ENCODE data around the gene XPC.
"Not testable (repeated sequence)": the region's sequence is repeated elsewhere in the genome, so short reads cannot be mapped to it uniquely, and the experiment has no call there.

Gene XPC

DNA sequence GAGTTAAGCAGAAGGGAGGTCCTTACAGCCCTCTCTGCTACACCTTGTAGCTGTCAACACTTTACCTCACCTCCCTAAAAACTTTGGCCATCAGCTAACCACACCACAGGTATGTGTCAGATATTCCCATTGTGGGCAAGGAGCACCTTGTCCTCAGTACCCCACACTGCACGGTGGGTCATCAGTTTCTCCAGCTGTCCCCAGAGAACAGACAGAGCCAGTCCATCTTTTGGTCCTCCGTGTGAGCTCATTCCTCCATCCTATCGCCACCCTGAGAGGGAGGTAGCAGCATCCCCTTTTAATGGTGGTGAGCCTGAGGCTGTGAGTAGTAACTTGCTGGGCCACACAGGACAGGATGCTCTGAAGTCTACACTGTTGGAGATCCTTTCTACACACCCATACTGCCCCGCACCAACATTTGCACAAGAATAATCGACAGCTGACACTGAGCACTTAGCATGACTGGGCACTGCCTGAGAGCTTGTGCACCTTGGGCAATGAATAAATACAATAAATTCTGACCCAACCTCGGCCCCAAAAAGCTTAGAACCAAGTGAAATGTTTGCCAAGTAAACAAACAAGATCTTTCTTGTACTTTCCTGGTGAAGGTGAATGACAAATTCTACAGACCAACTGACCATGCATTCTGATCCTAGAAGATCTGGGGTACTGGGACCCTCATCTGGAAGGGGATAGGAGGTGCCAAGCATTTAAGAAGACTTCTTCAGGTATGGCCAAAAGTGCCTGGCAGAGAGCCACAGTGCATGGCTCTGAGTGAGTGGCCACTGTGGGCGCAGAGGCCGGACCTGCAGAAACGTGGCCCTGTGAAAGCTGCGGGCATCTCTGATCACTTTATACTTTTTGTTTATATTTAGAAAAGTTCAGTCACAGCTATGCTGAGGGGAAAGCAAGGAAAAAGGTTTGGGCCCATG lies 60.7 kb downstream of the XPC start:
- no peak for DNase-seq

DNA sequence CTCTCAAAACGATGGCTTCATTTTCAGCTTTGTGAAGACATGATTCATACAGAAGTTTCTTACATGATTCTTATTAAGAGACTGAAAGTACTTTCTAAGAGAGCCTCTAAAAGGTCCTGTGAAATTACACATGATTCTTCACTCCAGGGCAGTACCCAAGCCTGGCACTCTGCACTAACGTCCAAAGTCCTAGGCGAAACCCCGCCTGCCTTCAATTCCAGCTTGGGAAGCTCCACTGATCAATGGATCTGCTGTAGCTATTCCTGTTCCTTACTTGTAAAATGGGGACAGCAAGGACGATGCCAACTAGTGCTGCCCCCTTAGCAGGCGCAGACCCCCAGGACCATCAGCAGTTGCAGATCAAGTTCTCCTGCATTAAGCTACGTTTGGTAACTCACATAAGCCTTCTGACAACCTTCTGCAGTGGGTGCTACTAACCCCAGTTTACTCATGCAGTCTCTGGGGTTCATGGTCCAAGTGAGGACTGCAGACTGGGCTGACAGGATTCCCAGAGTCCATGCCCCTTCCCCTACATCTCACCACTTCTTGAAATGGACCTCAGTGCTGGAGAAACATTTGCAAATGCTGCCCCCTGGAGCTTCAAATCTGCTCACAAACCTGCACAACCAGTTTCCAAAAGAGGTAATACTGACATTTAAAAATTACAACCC lies 64.3 kb downstream of the XPC start:
- no peak for DNase-seq

DNA sequence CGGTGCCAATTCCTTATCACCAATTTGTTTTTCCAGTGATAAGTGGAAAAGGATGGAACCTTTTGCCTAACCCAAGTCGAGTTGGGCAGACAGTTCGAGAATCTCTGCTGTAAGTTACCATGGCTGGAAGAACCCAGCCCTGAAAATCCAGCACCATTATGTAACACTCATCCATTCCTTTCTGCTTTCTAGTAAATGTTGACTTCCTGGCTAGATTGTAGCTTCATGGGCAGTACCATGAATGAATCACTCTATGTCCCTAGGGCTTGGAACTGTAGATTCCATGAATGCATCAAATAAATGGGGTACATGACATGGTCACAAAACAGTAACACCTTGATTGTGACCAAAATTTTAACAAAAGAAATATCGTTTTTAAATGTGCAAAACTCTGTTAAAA lies 67.7 kb downstream of the XPC start:
- no peak for DNase-seq

DNA sequence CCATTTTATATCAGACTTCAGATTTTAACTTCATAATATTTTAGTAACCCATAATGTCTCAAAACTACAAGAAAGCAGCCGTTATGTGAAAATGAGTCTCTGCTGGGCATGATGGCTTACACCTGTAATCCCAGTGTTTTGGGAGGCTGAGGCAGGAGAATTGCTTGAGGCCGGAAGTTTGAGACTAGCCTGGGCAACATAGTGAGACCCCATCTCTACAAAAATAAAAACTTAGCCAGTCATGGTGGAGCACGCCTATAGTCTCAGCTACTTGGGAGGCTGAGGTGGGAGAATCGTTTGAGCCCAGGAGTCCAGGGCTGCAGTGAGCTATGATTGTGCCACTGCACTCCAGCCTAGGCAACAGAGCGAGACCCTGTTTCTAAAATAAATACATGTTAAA lies 68.6 kb downstream of the XPC start:
- DNase-seq = not testable (repeated sequence)

DNA sequence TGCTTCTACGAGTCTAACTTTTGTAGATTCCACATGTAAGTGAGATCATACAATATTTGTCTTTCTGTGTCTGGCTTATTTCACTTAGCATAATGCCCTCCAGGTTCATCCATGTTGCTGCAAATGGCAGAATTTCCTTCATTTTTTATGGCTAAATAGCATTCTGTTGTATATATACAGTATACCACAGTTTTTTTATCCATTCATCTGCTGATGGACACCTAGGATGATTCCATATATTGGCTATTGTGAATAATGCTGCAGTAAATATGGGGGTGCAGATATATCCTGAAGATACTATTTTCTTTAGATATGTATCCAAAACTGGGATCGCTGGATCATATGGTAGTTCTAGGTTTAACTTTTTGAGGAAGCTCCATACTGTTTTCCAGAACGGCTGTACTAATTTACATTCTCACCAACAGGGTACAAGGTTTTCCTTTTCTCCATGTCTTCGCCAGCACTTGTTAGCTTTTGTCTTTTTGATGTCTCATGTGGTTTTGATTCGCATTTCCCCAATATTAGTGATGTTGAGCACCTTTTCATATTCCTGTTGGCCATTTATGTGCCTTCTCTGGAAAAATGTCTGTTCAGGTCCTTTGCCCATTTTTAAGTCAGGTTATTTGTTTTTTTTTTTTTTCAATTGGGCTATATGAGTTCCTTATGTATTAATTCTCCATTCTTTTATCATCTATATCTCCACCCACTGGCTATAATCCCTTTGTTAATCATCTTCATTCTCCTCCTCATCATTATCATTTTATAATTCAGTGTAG lies 80.6 kb downstream of the XPC start:
- no peak for DNase-seq

DNA sequence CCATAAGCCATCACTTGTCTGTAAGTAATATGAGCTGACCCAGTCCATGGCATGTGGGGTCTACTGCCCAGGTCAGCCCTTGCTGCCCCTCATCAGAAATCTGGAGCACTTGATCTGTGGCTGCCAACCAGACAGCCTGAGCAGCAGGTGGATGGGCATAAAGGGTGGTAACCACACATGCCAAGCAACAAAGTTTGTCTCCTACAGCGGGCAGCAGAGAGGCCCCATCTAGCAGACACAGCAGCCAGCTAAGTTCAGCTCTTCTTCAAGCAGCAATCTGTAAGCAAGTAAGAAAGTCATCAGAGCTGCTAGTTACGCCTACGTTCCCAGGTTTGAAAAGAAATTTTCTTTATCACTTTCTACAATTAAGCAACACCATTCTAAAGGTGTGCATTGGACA lies 81.7 kb downstream of the XPC start:
- DNase-seq = no peak

Measured in DMS79 treated with DMSO at 0.1 percent for 48 hours (cell line).